HG02852 (cell line): ENCODE data around the gene XPR1.
A peak's percentile ranks its signal among the peaks of the same experiment; 100 is the strongest.

Source experiments
- ATAC-seq: cut with Tn5 transposase; IDR thresholded peaks from one replicate; pipeline ENCODE4 v1.9.1; 2021; ENCODE audit warnings: mild to moderate bottlenecking, moderate library complexity; ENCODE audit not compliant: unreplicated experiment

The XPR1 gene

GRCh38 chr1:180926164-180926981 lies 294.6 kb downstream of the XPR1 start:
- no peak for ATAC-seq

GRCh38 chr1:180927348-180927747 lies 295.5 kb downstream of the XPR1 start:
- ATAC-seq, result no peak

- ATAC-seq, result no peak
Observed at GRCh38 chr1:180927841-180928240, 296.0 kb downstream of the XPR1 start.

GRCh38 chr1:180928331-180929230 lies 296.8 kb downstream of the XPR1 start:
- ATAC-seq, result no peak

- ATAC-seq, result no peak
Observed at GRCh38 chr1:180929389-180929788, 297.6 kb downstream of the XPR1 start.

- no peak for ATAC-seq
Observed at GRCh38 chr1:180930687-180931086, 298.9 kb downstream of the XPR1 start.

GRCh38 chr1:180931529-180931928 lies 299.7 kb downstream of the XPR1 start:
- ATAC-seq, result no peak

GRCh38 chr1:180932378-180932777 lies 300.6 kb downstream of the XPR1 start:
- ATAC-seq, result no peak

- ATAC-seq, result no peak
Observed at GRCh38 chr1:180933141-180933540, 301.3 kb downstream of the XPR1 start.

GRCh38 chr1:180934563-180934962 lies 302.7 kb downstream of the XPR1 start:
- peak; percentile 50 for ATAC-seq

- ATAC-seq, result no peak
Observed at GRCh38 chr1:180935326-180936109, 303.7 kb downstream of the XPR1 start.

- ATAC-seq, result no peak
Observed at GRCh38 chr1:180936110-180937011, 304.5 kb downstream of the XPR1 start.

GRCh38 chr1:180937012-180937372 lies 305.2 kb downstream of the XPR1 start:
- no peak for ATAC-seq

GRCh38 chr1:180937624-180938225 lies 305.9 kb downstream of the XPR1 start:
- ATAC-seq, result no peak

- ATAC-seq, result no peak
Observed at GRCh38 chr1:180939073-180939710, 307.4 kb downstream of the XPR1 start.

- ATAC-seq, result no peak
Observed at GRCh38 chr1:180939711-180940103, 307.9 kb downstream of the XPR1 start.
